ENCODE results near the gene IL4R. TPM values are rescaled to one million over a fixed set of nuclear protein-coding genes. Genes with fewer than 3 reads are reported as not detected.

The IL4R gene
- total and polyA plus RNA-seq, 10 of the 15 experiments (the other 5 are each of a cell fraction or from before 2014, with no cell fraction given), result 2.6 to 70.4 (median 36.6) TPM

DNA sequence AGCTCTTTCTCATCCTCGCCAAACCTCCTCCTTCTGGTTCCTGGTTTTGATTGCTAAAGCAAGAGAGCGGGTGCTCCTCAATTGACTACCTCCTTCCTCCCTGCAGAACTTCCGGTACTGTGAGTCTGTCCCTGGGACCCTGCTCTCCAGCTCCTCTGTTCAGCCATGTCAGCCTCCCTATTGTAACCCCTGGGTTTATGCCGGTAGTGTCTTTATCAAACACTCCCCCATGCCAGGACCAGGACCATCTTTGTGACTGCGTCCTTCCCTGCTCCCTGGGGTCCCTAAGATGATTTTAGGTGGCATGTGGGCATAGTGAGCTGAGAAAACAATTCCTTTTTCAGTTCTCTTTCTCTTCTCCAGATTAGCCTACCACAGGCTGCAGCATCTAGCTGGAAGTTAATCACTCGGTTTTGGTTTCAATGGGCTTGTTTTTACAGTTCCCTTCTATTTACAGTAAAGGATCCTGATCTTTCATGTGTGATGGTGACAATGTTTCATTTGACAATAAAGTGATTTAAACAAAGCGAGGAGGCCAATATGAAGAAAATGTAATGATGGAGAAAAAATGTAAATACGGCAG lies 60.5 kb downstream of the IL4R start (continued):
- TF ChIP-seq TBL1XR1 (IDR thresholded peaks at IDR 0.05; ENCODE audit: low read depth, low read length) (peak; percentile 70; the same call in 1 of the 2 replicates), FOS (IDR thresholded peaks at IDR 0.05; ENCODE audit: borderline replicate concordance, extremely low read depth, insufficient read length) (no peak), IKZF2 (IDR thresholded peaks at IDR 0.05) (peak; percentile 86 to 87), KDM1A (IDR thresholded peaks at IDR 0.05; ENCODE audit: borderline replicate concordance) (no peak), EGR1 (IDR thresholded peaks at IDR 0.05; ENCODE audit: borderline replicate concordance in 1 of 2, low read depth in 2 of 2, low read length in 2 of 2) (no peak), TCF12 (IDR thresholded peaks at IDR 0.05; ENCODE audit: low read depth, low read length) (no peak), RFX5 (IDR thresholded peaks at IDR 0.05; ENCODE audit: low read depth, low read length) (no peak), ZNF217 (IDR thresholded peaks at IDR 0.05) (peak; percentile 34; the same call in 1 of the 2 replicates), RBBP5 (conservative IDR thresholded peaks at IDR 0.05) (no peak), ETV6 (conservative IDR thresholded peaks at IDR 0.05 in 1 of 2, IDR thresholded peaks at IDR 0.05 in 1 of 2; ENCODE audit: borderline replicate concordance in 1 of 2, low read depth in 1 of 2) (peak in 1 of 2 experiments; percentile 71; a peak in 2 of 4 replicates), CHD2 (IDR thresholded peaks at IDR 0.05; ENCODE audit: borderline replicate concordance, low read depth, low read length) (no peak), YY1 (IDR thresholded peaks at IDR 0.05; ENCODE audit: low read depth, low read length) (peak; percentile 60; the same call in 1 of the 2 replicates), MEF2A (IDR thresholded peaks at IDR 0.05; ENCODE audit: insufficient read depth, low read depth, low read length) (0 out of 2 replicates have a peak, but pooled peaks have one; percentile 15), RUNX3 (IDR thresholded peaks at IDR 0.05; ENCODE audit: low read length) (peak; percentile 67; the same call in 1 of the 2 replicates), EED (IDR thresholded peaks at IDR 0.05; ENCODE audit: low read depth) (peak; percentile 89), CREM (IDR thresholded peaks at IDR 0.05; ENCODE audit: low read depth) (peak; percentile 14; the same call in 1 of the 2 replicates), ZSCAN29 (IDR thresholded peaks at IDR 0.05) (no peak), TCF7 (IDR thresholded peaks at IDR 0.05; ENCODE audit: borderline replicate concordance) (0 out of 2 replicates have a peak, but pooled peaks have one; percentile 8), TARDBP (IDR thresholded peaks at IDR 0.05; ENCODE audit: borderline replicate concordance) (no peak)
- TF ChIP-seq, protein P1, sequence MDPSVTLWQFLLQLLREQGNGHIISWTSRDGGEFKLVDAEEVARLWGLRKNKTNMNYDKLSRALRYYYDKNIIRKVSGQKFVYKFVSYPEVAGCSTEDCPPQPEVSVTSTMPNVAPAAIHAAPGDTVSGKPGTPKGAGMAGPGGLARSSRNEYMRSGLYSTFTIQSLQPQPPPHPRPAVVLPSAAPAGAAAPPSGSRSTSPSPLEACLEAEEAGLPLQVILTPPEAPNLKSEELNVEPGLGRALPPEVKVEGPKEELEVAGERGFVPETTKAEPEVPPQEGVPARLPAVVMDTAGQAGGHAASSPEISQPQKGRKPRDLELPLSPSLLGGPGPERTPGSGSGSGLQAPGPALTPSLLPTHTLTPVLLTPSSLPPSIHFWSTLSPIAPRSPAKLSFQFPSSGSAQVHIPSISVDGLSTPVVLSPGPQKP (IDR thresholded peaks at IDR 0.05; ENCODE audit: low read depth, low read length), result peak; percentile 28; the same call in 1 of the 2 replicates
- TF ChIP-seq, protein P2, sequence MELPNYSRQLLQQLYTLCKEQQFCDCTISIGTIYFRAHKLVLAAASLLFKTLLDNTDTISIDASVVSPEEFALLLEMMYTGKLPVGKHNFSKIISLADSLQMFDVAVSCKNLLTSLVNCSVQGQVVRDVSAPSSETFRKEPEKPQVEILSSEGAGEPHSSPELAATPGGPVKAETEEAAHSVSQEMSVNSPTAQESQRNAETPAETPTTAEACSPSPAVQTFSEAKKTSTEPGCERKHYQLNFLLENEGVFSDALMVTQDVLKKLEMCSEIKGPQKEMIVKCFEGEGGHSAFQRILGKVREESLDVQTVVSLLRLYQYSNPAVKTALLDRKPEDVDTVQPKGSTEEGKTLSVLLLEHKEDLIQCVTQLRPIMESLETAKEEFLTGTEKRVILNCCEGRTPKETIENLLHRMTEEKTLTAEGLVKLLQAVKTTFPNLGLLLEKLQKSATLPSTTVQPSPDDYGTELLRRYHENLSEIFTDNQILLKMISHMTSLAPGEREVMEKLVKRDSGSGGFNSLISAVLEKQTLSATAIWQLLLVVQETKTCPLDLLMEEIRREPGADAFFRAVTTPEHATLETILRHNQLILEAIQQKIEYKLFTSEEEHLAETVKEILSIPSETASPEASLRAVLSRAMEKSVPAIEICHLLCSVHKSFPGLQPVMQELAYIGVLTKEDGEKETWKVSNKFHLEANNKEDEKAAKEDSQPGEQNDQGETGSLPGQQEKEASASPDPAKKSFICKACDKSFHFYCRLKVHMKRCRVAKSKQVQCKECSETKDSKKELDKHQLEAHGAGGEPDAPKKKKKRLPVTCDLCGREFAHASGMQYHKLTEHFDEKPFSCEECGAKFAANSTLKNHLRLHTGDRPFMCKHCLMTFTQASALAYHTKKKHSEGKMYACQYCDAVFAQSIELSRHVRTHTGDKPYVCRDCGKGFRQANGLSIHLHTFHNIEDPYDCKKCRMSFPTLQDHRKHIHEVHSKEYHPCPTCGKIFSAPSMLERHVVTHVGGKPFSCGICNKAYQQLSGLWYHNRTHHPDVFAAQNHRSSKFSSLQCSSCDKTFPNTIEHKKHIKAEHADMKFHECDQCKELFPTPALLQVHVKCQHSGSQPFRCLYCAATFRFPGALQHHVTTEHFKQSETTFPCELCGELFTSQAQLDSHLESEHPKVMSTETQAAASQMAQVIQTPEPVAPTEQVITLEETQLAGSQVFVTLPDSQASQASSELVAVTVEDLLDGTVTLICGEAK (IDR thresholded peaks at IDR 0.05; ENCODE audit: borderline replicate concordance), result peak; percentile 44; the same call in 1 of the 2 replicates
- TF ChIP-seq, protein P3, sequence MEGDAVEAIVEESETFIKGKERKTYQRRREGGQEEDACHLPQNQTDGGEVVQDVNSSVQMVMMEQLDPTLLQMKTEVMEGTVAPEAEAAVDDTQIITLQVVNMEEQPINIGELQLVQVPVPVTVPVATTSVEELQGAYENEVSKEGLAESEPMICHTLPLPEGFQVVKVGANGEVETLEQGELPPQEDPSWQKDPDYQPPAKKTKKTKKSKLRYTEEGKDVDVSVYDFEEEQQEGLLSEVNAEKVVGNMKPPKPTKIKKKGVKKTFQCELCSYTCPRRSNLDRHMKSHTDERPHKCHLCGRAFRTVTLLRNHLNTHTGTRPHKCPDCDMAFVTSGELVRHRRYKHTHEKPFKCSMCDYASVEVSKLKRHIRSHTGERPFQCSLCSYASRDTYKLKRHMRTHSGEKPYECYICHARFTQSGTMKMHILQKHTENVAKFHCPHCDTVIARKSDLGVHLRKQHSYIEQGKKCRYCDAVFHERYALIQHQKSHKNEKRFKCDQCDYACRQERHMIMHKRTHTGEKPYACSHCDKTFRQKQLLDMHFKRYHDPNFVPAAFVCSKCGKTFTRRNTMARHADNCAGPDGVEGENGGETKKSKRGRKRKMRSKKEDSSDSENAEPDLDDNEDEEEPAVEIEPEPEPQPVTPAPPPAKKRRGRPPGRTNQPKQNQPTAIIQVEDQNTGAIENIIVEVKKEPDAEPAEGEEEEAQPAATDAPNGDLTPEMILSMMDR (IDR thresholded peaks at IDR 0.05 in 2 of 3, conservative IDR thresholded peaks at IDR 0.05 in 1 of 3; ENCODE audit: control insufficient read depth in 2 of 3, extremely low read depth in 1 of 3, insufficient read depth in 1 of 3, low read depth in 3 of 3, low read length in 3 of 3), result no peak
